ENCODE measurements around the gene JMJD1C.

JMJD1C gene

DNA sequence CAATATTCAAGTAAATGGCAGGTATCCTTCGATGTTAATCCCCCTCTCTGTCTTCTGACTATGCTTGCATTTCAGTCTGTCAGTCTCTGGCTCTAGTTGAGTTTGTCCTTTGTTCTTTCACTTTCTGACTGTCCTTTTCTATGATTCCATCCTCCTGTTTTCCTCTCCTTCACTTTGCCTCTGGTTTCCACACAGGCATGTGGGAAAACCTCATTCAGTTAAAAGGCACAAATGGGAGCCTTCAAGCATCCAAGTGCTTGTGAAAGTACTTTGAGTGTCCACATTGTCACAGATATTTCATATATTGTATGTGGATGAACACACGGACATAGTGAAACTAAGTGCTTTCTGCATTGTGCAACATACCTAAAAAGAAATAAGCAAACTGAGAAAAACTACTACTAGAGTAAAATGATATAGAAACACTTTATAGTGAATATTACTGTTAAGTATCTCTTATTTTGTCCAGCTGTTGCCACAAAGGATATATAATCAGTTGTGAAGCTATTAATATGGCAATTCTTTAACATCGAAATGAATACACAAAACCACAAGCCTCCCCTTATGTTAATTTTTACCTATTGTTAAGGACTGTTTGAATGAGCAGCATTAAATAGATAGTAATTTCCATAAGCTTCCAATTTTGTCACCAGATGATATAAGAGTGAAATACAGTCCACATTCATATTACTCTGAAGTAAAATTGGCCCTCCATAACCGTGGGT lies 260.9 kb downstream of the JMJD1C start:
- Histone ChIP-seq H3K4me3 (ENCODE audit: low read length in 2 of 2) (no peak overlapping the region), H3K36me3 (ENCODE audit: control insufficient read depth in 2 of 2, insufficient read depth in 2 of 2, low read length in 2 of 2) (peaks cover 0 to 17% of the 10 kb centered on the region in 2 donors), H3K27me3 (ENCODE audit: control insufficient read depth in 1 of 2, insufficient read depth in 2 of 2, low read length in 2 of 2) (no peaks in the 10 kb centered on the region), H3K9me3 (ENCODE audit: control insufficient read depth in 2 of 2, low read length in 2 of 2) (no peaks in the 10 kb centered on the region), H3K9ac (ENCODE audit: low read length in 2 of 2) (no peak overlapping the region), H3K4me1 (ENCODE audit: control insufficient read depth, insufficient read depth, low read length) (peaks cover 20% of the 10 kb centered on the region), H3K27ac (ENCODE audit: low read length) (no peak overlapping the region)

DNA sequence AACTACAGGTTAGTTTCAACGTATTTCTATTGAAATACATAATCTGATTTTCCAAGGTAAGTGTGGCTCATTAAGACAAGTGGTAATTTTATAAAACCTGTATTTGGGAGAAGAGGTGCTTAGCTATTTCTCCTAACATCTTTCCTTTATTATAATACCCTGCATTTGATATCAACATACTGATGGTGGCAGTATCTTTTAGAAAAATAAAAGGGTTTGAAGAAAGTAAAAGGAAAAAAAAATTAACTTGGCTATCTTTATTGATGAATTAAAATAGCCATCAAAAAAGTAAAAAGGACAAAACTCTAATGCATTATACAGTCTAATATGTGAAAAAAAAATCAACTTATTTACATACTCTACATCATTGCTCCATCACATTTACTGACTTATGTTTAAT lies 264.7 kb downstream of the JMJD1C start:
- Histone ChIP-seq H3K36me3 (ENCODE audit: control insufficient read depth in 2 of 2, insufficient read depth in 2 of 2, low read length in 2 of 2) (peaks cover 0 to 17% of the 10 kb centered on the region in 2 donors), H3K27me3 (ENCODE audit: control insufficient read depth in 1 of 2, insufficient read depth in 2 of 2, low read length in 2 of 2) (no peaks in the 10 kb centered on the region), H3K4me1 (ENCODE audit: control insufficient read depth, insufficient read depth, low read length) (no peaks in the 10 kb centered on the region), H3K9ac (ENCODE audit: low read length in 2 of 2) (no peak overlapping the region), H3K9me3 (ENCODE audit: control insufficient read depth in 2 of 2, low read length in 2 of 2) (no peaks in the 10 kb centered on the region), H3K27ac (ENCODE audit: low read length) (no peak overlapping the region), H3K4me3 (ENCODE audit: low read length in 2 of 2) (no peak overlapping the region)

GRCh38 chr10:63200431-63200830 lies 265.3 kb downstream of the JMJD1C start:
- Histone ChIP-seq H3K27ac (ENCODE audit: low read length) (no peak overlapping the region), H3K4me3 (ENCODE audit: low read length in 2 of 2) (no peak overlapping the region), H3K9ac (ENCODE audit: low read length in 2 of 2) (no peak overlapping the region), H3K9me3 (ENCODE audit: control insufficient read depth in 2 of 2, low read length in 2 of 2) (no peaks in the 10 kb centered on the region), H3K4me1 (ENCODE audit: control insufficient read depth, insufficient read depth, low read length) (no peaks in the 10 kb centered on the region), H3K27me3 (ENCODE audit: control insufficient read depth in 1 of 2, insufficient read depth in 2 of 2, low read length in 2 of 2) (no peaks in the 10 kb centered on the region), H3K36me3 (ENCODE audit: control insufficient read depth in 2 of 2, insufficient read depth in 2 of 2, low read length in 2 of 2) (peaks cover 0 to 12% of the 10 kb centered on the region in 2 donors)

DNA sequence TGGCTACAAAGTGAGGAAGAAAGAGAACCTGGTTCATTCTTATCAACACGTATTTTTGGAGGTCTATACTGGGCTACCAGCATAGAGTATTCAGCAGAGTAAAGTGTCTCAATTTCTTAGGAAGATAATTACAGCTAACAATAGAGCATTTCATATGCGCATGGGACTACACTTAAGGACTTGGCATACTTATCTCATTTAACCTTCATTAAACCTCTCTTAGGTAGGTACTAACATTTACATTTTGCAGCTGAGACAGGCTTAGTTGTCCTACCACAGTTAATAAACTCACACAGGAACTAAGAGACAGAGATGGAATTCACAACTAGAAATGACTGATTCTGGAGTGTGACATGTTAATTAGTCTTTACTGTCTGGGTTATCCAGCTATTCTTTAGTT lies 266.1 kb downstream of the JMJD1C start:
- Histone ChIP-seq H3K27me3 (ENCODE audit: control insufficient read depth in 1 of 2, insufficient read depth in 2 of 2, low read length in 2 of 2) (no peaks in the 10 kb centered on the region), H3K4me3 (ENCODE audit: low read length in 2 of 2) (no peak overlapping the region), H3K9ac (ENCODE audit: low read length in 2 of 2) (no peak overlapping the region), H3K9me3 (ENCODE audit: control insufficient read depth in 2 of 2, low read length in 2 of 2) (no peaks in the 10 kb centered on the region), H3K27ac (ENCODE audit: low read length) (no peak overlapping the region), H3K36me3 (ENCODE audit: control insufficient read depth in 2 of 2, insufficient read depth in 2 of 2, low read length in 2 of 2) (peaks cover 0 to 13% of the 10 kb centered on the region in 2 donors), H3K4me1 (ENCODE audit: control insufficient read depth, insufficient read depth, low read length) (no peaks in the 10 kb centered on the region)

GRCh38 chr10:63197344-63198092 lies 268.3 kb downstream of the JMJD1C start:
- H3K4me3 ChIP-seq (ENCODE audit: low read length in 2 of 2): no peak overlapping the region
- no peak overlapping the region for H3K27ac ChIP-seq (ENCODE audit: low read length)
- H3K4me1 ChIP-seq (ENCODE audit: control insufficient read depth, insufficient read depth, low read length): no peaks in the 10 kb centered on the region
- H3K9me3 ChIP-seq (ENCODE audit: control insufficient read depth in 2 of 2, low read length in 2 of 2): no peaks in the 10 kb centered on the region
- H3K27me3 ChIP-seq (ENCODE audit: control insufficient read depth in 1 of 2, insufficient read depth in 2 of 2, low read length in 2 of 2): no peaks in the 10 kb centered on the region
- H3K9ac ChIP-seq (ENCODE audit: low read length in 2 of 2): no peak overlapping the region
- peaks cover 4 to 19% of the 10 kb centered on the region in 2 donors for H3K36me3 ChIP-seq (ENCODE audit: control insufficient read depth in 2 of 2, insufficient read depth in 2 of 2, low read length in 2 of 2)

DNA sequence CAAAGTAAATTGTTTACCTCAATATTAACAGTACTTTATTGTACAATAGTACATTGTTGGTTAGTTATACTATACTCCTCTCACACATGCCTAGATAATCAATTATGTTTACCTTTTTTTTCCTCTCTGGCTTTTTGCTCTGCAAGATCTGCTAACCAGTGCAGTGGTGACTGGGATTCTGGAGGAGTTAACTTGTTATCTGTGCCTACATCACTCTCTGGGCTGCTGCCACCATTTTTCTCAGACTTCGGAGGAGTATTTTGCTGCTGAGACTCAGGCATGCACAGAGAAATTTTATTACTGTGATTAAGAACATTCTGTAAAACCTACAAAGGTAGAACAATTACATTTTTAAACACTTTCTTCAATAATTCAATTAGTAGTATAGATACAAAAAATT lies 273.0 kb downstream of the JMJD1C start:
- peaks cover 13 to 29% of the 10 kb centered on the region in 2 donors for H3K36me3 ChIP-seq (ENCODE audit: control insufficient read depth in 2 of 2, insufficient read depth in 2 of 2, low read length in 2 of 2)
- no peak overlapping the region for H3K27ac ChIP-seq (ENCODE audit: low read length)

GRCh38 chr10:63175534-63175933 lies 290.2 kb downstream of the JMJD1C start:
- Histone ChIP-seq H3K27me3 (ENCODE audit: control insufficient read depth in 1 of 2, insufficient read depth in 2 of 2, low read length in 2 of 2) (no peaks in the 10 kb centered on the region), H3K27ac (ENCODE audit: low read length) (no peak overlapping the region), H3K9ac (ENCODE audit: low read length in 2 of 2) (no peak overlapping the region), H3K9me3 (ENCODE audit: control insufficient read depth in 2 of 2, low read length in 2 of 2) (no peaks in the 10 kb centered on the region), H3K4me1 (ENCODE audit: control insufficient read depth, insufficient read depth, low read length) (no peaks in the 10 kb centered on the region), H3K36me3 (ENCODE audit: control insufficient read depth in 2 of 2, insufficient read depth in 2 of 2, low read length in 2 of 2) (peaks cover 3 to 23% of the 10 kb centered on the region in 2 donors), H3K4me3 (ENCODE audit: low read length in 2 of 2) (no peak overlapping the region)

More for the DNA sequence above, 273.0 kb downstream of the JMJD1C start:
- Histone ChIP-seq H3K9me3 (ENCODE audit: control insufficient read depth in 2 of 2, low read length in 2 of 2) (no peaks in the 10 kb centered on the region), H3K4me3 (ENCODE audit: low read length in 2 of 2) (no peak overlapping the region), H3K4me1 (ENCODE audit: control insufficient read depth, insufficient read depth, low read length) (no peaks in the 10 kb centered on the region), H3K27me3 (ENCODE audit: control insufficient read depth in 1 of 2, insufficient read depth in 2 of 2, low read length in 2 of 2) (no peaks in the 10 kb centered on the region), H3K9ac (ENCODE audit: low read length in 2 of 2) (no peak overlapping the region)

GRCh38 chr10:63173468-63174232 lies 292.1 kb downstream of the JMJD1C start:
- no peaks in the 10 kb centered on the region for H3K9me3 ChIP-seq (ENCODE audit: control insufficient read depth in 2 of 2, low read length in 2 of 2)
- H3K4me3 ChIP-seq (ENCODE audit: low read length in 2 of 2): no peak overlapping the region
- H3K27ac ChIP-seq (ENCODE audit: low read length): no peak overlapping the region
- H3K27me3 ChIP-seq (ENCODE audit: control insufficient read depth in 1 of 2, insufficient read depth in 2 of 2, low read length in 2 of 2): no peaks in the 10 kb centered on the region
- H3K36me3 ChIP-seq (ENCODE audit: control insufficient read depth in 2 of 2, insufficient read depth in 2 of 2, low read length in 2 of 2): peaks cover 3 to 23% of the 10 kb centered on the region in 2 donors
- no peaks in the 10 kb centered on the region for H3K4me1 ChIP-seq (ENCODE audit: control insufficient read depth, insufficient read depth, low read length)
- H3K9ac ChIP-seq (ENCODE audit: low read length in 2 of 2): no peak overlapping the region

DNA sequence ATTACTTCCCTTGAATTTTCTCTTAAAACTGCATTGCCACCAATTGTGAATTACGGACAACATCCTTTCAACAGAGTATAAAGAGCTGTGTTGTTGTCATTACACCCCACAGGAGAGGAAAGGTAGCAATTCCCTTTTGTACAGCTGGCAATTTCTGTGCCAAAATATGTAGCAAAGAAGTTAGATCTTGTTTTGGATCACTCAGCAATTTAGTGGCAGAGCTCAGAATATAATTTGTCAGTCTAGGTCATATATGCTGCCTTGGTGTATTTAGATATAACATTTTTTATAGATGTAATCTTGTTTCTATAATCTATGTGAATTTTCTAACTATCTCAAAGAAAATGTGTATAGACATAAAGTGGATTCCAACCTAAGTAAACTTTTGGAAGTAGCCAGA lies 293.9 kb downstream of the JMJD1C start:
- H3K36me3 ChIP-seq (ENCODE audit: control insufficient read depth in 2 of 2, insufficient read depth in 2 of 2, low read length in 2 of 2): peaks cover 3 to 16% of the 10 kb centered on the region in 2 donors
- H3K27me3 ChIP-seq (ENCODE audit: control insufficient read depth in 1 of 2, insufficient read depth in 2 of 2, low read length in 2 of 2): no peaks in the 10 kb centered on the region
- no peaks in the 10 kb centered on the region for H3K9me3 ChIP-seq (ENCODE audit: control insufficient read depth in 2 of 2, low read length in 2 of 2)
- no peak overlapping the region for H3K9ac ChIP-seq (ENCODE audit: low read length in 2 of 2)
- no peak overlapping the region for H3K4me3 ChIP-seq (ENCODE audit: low read length in 2 of 2)
- H3K4me1 ChIP-seq (ENCODE audit: control insufficient read depth, insufficient read depth, low read length): no peaks in the 10 kb centered on the region
- no peak overlapping the region for H3K27ac ChIP-seq (ENCODE audit: low read length)

GRCh38 chr10:63171255-63171855 lies 294.4 kb downstream of the JMJD1C start:
- Histone ChIP-seq H3K4me1 (ENCODE audit: control insufficient read depth, insufficient read depth, low read length) (no peaks in the 10 kb centered on the region), H3K36me3 (ENCODE audit: control insufficient read depth in 2 of 2, insufficient read depth in 2 of 2, low read length in 2 of 2) (peaks cover 3 to 10% of the 10 kb centered on the region in 2 donors), H3K27ac (ENCODE audit: low read length) (peak overlapping the region; percentile 13), H3K9me3 (ENCODE audit: control insufficient read depth in 2 of 2, low read length in 2 of 2) (no peaks in the 10 kb centered on the region), H3K27me3 (ENCODE audit: control insufficient read depth in 1 of 2, insufficient read depth in 2 of 2, low read length in 2 of 2) (no peaks in the 10 kb centered on the region), H3K9ac (ENCODE audit: low read length in 2 of 2) (no peak overlapping the region), H3K4me3 (ENCODE audit: low read length in 2 of 2) (no peak overlapping the region)

Measured in stomach smooth muscle (tissue), 2 donors.